HG03196 (cell line): Measurements from ENCODE around the gene PCDH1.
A peak's percentile ranks its signal among the peaks of the same experiment; 100 is the strongest.
"Not testable (repeated sequence)": the region's sequence is repeated elsewhere in the genome, so short reads cannot be mapped to it uniquely, and the experiment has no call there.

Experiments used
- ATAC-seq: cut with Tn5 transposase; IDR thresholded peaks from one replicate; pipeline ENCODE4 v1.9.1; 2021; ENCODE audit not compliant: unreplicated experiment

PCDH1 gene

DNA sequence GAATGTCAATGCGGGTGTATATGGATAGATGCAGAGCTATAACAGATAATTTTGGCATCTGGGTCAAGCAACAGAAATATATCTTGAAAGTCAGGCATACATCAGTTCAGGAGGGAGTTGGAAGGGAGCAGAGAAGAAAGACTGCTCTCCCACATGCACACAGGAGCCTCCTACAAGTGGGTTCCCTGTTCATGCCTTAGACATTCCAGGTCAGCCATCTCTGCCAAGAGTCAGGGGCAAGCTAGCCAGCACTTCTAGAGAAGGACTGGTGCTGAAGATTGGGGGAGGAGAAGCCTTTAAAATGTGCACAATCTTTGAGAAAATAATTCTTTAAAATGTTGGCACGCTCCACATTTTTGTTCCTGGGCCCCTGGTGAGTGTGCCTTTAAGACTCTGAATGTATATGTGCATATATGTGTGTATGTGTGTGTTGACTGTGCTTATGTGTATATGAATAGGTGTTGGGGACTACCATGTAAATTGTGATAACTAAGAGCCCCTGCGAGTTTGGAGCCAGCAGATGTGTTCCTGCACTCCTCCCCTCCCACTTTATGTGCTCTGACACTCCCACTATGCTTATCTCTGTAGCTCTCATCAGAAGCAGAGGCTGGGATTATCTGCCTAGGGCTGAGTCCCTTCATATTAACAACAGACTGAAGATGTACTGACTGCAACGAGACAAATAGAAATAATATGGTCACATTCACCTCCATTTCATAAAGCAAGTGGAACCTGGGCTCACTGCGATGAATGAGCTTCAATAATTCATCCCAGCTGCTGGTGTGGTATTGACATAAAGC lies 24.0 kb upstream of the PCDH1 start:
- no peak for ATAC-seq

DNA sequence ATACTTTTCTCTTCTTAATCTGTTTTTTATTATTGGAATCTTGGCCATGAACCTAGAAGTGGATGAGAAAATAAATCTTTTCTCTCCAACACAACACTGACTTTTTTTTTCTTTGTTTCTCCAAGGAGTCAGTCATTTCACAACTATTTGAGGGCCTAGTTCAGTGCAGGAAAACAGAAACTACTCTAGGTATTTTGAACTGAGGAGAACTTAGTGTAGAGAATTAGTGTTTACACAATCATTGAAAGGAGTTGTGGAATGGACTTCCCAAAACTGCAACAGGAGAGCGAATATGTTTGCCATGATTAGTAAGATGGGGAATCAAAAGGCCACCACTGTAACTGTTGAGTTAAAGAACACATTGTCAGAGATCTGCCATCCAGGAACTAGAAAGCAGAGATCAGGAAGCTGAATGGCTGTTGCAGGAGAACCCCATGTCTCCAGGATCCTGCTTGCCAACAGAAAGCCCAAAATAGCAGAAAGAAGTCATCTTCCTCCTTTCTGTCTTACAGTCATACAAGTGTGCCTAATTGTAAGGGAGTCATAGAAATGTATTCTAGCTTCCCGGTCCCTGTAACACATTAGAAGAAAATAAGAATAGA lies 20.3 kb upstream of the PCDH1 start:
- no peak for ATAC-seq

- ATAC-seq = no peak
Measured at GRCh38 chr5:141897425-141897824, 19.2 kb upstream of the PCDH1 start.

- ATAC-seq = not testable (repeated sequence)
Measured at GRCh38 chr5:141890429-141890828, 12.2 kb upstream of the PCDH1 start.

DNA sequence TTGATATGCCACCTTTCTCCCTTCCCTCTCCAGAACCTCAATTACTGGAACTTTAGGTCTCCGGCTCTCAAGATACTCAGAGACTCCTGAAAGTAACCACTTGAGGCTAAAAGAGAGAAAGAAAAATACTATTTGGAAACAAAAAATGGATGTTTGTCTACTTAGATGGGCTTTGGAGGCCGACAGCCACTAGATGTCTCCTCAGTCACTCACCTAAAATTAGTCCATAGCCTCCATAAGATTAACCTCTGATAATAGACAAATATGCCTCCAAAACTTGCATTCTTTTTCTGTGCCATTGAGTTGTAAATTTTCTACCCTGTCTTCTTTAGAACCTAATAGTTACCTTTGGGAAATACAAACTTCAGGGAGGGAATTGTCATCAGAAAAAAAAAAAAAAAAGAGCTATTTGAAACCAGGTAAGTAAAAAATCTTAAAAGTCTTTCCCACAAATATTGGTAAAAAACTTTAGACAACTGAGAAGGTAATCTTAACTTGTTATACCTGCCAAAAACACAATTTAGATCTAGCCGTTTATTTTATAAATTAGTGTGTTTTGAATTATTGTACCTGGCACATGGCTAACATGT lies 11.2 kb upstream of the PCDH1 start:
- ATAC-seq = no peak

- ATAC-seq = no peak
Measured at GRCh38 chr5:141883892-141884318, 5.7 kb upstream of the PCDH1 start.

GRCh38 chr5:141883184-141883891 lies 5.1 kb upstream of the PCDH1 start:
- no peak for ATAC-seq

DNA sequence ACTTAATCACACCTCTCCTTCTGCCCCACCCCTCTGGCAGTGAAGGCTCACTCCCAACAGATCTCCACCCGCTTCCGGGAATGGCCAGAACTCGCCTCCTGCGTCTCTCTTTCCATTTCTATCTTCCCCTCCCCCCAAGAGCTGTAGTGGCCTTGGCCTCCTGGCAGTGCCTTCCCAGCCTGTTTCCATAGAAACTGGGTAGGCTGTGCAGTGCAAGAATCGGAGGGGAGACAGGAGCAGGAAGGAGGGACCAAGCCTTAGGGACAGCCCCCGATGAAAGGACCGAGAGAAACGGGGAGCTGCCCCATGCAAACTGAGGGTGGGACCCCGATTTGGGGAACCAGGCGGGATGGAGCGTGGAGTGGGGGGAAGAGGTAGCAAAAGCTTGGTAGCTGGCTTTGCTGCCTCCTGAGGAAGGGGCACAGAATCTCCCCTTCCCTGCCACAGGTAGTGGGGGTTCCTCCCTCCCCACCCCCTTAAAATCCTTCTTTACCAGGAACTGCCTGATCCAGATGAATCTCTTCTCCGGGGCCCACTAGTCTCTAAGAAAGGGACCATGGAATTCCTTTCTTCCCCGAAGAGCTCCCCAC lies 4.5 kb upstream of the PCDH1 start:
- no peak for ATAC-seq

DNA sequence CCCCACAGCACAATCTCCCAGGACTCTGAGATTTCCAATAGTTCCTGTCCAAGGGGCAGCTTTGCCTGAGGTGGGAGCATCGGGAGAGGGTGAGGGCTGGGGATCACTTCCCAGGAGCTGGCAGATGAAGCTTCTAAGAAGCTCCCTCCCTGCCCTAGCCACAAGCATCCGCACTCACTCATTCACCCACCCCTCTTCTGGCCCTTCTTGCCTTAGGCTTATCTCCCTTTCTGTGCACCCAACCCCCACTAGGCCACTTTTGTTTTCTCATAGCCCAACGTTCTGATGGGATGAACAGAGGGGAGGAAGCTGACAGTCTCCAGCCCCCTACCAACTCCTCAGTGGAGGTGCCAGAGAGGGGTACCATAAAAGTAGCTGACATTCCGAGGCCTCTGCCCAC lies 3.7 kb upstream of the PCDH1 start:
- no peak for ATAC-seq

- ATAC-seq = no peak
Measured at GRCh38 chr5:141880961-141881801, 3.0 kb upstream of the PCDH1 start.

GRCh38 chr5:141879941-141880738 lies 1.9 kb upstream of the PCDH1 start:
- ATAC-seq = no peak

GRCh38 chr5:141879426-141879759 lies 1.2 kb upstream of the PCDH1 start:
- ATAC-seq = no peak

DNA sequence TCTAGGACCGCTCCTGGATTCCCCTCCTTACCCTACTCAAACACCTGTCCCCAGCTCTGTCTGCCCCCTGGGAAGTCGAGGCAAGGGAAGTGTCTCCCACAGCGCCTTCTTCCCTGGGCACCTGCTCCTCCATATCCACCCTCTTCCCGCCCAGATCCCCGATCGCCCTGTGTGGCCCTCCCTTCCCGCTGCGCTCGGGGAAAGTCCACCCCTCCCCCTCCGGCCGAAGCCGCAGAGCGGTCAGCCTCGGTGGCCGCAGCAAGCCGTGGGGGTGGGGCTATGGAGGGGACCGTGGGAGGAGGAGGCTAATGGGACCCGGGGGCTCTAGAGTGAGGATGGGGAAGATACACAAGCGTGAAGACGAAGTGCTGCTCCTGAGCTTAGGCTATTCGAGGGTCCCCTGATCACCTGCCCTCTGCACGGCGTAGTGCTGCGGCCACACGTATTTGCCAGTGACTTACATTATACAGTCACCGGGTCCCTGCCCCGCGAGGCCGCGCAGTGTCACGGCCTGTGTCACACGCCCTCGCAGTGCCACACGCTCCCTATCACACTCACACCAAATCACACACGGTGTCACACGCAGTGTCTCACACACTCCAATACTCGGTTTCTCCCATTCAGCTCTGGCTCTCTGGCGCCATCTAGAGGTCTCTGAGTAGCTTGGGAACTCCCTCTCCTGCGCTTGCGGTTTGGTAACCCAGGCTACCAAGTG lies 658 bp upstream of the PCDH1 start:
- ATAC-seq = peak; percentile 88

DNA sequence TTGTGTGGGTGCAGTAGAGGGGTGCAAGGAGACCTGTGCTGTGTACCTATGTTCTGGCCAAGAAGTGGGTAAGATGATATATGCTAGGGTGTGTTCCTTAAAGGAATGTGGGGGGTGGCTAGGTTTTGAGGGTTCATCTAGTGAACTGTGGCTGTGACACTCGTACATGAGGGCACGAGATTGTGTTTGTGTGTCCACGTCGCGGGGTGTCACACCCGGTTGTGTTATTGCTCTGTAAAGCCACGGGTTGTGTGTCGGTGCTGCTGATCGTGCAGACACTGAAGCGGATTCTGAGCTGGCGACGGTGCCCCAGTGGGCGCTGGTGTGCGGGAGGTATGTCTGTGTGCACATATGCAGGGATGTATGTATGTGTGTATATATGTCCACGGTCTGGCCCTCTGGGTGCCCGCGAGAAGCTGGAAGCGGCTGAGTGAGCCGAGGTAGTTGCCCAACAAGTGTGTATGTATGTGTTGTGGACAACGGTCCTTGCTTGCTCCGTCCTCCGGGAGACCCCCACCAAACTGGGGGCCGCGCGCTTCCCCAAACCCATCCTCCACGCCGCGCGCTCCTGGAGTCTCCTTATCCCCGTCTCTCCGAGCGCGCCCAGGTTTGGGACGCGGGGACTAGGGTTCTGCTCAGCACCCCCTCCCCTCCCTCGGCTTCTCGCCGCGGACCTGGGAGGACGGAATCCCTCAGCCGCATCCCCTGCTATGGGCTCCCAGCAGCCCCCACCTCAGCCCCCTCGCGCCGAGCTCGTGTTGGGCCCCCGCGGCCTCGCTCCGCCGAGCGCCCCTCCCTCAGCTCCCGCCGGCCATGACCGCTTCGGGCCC lies 639 bp downstream of the PCDH1 start:
- no peak for ATAC-seq

DNA sequence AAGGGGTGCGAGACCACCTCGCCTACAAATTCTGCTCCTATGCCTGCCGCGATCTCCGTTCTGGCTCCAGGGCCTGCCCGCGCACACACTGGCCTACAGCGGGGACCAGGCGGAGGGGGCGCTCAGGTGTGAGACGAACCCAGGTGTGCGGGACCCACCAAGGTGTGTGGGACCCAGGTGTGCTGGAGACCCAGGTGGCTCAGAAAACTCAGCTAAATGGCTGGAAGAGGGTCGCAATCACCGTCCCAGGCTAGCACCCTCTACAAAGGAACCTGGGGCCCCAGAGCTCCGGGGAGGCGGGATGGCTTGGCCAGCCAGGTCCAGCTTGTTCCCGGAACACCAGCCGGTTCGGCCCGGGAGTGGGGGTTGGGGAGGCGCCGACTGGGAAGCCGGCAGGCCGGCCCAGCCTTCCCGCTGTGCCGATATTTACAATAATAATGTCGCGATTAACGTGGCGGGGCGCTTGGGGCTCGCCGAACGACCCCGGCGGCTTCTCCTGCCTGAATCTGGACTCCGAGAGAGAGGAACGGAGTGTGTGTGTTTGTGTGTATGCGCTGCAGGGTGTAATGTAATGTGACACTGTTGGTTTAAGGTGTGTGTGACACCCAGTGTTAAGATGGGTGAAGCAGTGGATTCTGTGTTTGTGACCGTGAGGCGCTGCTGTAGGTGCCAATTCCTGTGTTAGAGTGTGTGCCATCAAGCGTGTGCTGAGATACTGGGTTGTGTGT lies 1.4 kb downstream of the PCDH1 start:
- no peak for ATAC-seq

DNA sequence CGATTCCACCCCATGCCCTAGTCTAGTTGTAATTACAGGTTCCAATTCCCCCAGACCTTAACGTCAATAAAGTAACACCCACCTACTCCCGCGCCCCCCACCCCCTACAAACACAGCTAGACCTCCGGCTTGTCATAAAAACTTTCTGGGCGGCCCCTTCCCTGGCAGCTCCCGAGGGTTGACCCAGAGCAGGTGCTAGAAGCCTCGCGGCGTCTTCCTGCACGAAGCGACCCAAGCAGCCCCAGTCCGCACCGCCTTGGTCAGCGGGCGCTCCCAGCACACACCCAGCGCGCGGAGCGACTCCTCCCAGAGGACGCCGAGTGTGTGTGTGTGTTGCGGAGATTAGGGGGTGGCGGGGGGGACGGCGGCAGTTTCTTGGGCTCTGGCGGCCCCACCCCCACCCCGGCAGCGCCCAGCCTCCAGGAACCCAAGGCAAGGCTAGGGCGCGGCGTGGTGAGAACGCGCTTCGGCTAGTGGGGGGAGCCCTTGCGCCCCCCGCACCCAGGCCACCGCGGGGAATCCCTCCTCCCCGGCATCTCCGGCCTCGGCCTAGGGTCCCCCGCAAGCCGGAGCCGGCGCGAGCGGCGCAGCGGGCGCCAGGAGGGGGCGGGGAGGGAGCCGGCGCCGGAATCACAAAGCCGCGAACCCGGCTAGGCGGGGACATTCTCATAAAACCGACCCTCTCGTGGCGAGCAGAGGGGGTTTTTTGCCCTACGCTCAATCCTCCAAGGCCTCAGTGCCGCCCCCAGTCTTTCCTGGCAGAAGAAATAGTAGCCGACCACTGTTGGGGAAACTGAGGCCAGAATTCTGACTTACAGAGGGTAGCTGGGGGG lies 2.2 kb downstream of the PCDH1 start:
- ATAC-seq = no peak
